ENCODE measurements around the gene ZCCHC14. TPM values are rescaled to one million over a fixed set of nuclear protein-coding genes. Genes with fewer than 3 reads are reported as not detected.
"Not testable (repeated sequence)": the region's sequence is repeated elsewhere in the genome, so short reads cannot be mapped to it uniquely, and the experiment has no call there.

Gene ZCCHC14
- total and polyA plus RNA-seq, 2 experiments from 2014 or later = 7.9 to 23.2 TPM

DNA sequence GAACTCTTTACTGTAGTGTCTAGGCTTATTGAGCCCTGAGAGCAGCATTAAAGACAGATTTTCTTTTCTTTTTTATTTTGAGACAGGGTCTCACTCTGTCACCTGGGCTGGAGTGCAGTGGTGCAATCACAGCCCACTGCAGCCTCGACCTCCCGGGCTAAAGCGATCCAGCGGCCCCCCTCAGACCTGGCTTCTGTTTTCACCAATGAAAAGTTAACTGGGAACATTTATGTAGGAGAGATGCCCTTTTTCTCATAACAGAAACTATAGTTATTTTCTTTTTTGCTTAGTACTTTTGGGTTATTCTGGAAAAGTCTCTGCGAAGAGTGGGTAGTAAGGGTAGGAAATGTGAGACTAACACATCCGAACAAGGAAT lies 99.2 kb downstream of the ZCCHC14 start:
- peaks cover 24% of the 10 kb centered on the region for H3K4me1 ChIP-seq (ENCODE audit: low read depth)
- TF ChIP-seq, protein P1, sequence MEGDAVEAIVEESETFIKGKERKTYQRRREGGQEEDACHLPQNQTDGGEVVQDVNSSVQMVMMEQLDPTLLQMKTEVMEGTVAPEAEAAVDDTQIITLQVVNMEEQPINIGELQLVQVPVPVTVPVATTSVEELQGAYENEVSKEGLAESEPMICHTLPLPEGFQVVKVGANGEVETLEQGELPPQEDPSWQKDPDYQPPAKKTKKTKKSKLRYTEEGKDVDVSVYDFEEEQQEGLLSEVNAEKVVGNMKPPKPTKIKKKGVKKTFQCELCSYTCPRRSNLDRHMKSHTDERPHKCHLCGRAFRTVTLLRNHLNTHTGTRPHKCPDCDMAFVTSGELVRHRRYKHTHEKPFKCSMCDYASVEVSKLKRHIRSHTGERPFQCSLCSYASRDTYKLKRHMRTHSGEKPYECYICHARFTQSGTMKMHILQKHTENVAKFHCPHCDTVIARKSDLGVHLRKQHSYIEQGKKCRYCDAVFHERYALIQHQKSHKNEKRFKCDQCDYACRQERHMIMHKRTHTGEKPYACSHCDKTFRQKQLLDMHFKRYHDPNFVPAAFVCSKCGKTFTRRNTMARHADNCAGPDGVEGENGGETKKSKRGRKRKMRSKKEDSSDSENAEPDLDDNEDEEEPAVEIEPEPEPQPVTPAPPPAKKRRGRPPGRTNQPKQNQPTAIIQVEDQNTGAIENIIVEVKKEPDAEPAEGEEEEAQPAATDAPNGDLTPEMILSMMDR (IDR thresholded peaks at IDR 0.05; ENCODE audit: low read depth, low read length) = no peak
- H3K27me3 ChIP-seq = no peaks in the 10 kb centered on the region
- no peak for DNase-seq (ENCODE audit: low read depth in 1 of 2, low spot score in 1 of 2)
- peak overlapping the region; percentile 74 for H3K4me3 ChIP-seq
- no peaks in the 10 kb centered on the region for H3K9me3 ChIP-seq (ENCODE audit: low read depth)
- peak overlapping the region; percentile 95 for H3K27ac ChIP-seq
- no peaks in the 10 kb centered on the region for H3K36me3 ChIP-seq

DNA sequence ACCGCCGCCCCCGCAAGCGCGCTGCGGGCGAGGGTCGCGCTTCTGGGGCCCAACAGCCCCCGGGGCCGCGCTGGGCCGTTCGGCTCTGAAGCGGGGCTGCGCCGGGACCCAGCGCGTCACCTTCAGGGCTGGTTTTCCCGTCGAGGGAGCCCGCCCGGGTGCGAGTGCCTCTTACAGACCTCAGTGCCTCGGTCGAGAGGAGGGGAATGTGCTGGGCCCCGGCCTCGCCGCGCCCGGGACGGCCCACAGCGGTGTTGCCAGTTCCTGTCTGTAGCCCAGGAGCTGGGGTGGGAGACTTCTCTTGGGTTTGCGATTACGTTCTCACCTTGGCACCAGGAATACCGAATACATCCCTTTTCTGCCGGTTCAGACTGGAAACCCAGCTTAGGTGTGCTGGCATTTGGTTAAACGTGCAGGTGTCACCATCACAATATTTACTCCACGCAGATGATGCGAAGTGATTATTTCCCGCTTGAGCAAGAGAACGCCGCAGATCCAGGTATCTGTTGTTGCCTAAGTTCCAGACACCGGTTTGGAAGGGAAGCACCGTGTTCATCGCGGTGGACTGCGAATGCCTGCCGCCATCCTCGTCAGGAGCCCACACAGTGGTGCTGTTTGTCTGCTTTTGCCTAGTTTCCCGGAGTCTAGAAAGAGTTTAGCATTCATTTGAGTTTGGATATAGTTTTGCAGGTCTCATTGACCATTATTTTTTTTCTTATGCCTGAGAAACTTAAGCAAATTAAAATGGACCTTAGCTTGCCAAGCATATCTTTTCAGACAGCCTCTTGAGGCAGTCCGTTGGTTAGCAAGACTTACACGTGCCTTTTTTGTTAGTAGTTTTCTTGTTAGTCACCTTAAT lies 99.8 kb downstream of the ZCCHC14 start:
- Histone ChIP-seq H3K4me1 (ENCODE audit: low read depth) (peaks cover 26% of the 10 kb centered on the region), H3K27ac (peak overlapping the region; percentile 95), H3K27me3 (no peaks in the 10 kb centered on the region), H3K36me3 (no peaks in the 10 kb centered on the region), H3K4me3 (peak overlapping the region; percentile 74), H3K9me3 (ENCODE audit: low read depth) (no peaks in the 10 kb centered on the region)
- TF ChIP-seq, protein P1 (IDR thresholded peaks at IDR 0.05; ENCODE audit: low read depth, low read length) = peak; percentile 35
- DNase-seq (ENCODE audit: low read depth in 1 of 2, low spot score in 1 of 2) = peak; percentile 48 to 65

DNA sequence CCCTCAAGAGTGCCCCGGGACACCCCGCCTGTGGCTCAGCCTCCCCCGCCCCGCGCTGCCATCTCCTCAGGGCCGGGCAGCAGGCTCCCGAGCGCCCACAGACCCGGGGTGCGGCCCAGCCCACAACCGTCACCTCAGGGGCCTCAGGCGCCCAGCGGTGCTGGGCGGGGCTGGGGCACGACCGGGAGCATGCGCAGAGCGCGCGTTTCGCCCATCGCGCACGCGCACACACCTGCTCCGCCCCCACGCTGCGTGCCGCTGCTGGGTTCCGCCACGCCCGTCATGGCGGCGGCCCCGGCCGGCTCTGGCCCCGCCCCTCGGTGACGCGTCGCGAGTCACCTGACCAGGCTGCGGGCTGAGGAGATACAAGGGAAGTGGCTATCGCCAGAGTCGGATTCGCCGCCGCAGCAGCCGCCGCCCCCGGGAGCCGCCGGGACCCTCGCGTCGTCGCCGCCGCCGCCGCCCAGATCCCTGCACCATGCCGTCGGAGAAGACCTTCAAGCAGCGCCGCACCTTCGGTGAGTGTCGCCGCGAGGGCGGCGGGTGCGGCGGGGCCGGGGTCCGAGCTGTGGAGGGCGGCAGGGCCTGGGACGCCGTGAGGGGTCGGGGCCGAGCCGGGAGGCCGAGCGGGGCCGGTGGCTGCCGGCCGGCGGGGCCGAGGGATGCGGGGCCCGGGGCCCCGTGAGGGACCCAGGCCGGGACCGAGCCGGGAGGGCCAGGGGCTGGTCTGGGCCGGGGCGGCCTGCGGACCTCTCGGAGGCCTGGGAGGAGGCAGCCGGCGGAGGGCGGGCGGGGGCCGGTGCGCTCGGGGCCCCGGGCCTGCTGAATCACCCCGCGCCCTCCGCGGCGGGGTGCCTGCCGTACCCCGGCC lies 100.6 kb downstream of the ZCCHC14 start, which contains the start of gene MAP1LC3B:
Gene MAP1LC3B (plus strand): TSS at position 387 of the 871 bp plus-strand sequence. CDS start 92 bp downstream, at position 479.
- Histone ChIP-seq H3K4me3 (peak within 1 kb of the TSS; percentile 74), H3K27ac (peak within 1 kb of the TSS; percentile 95), H3K36me3 (no peaks in the 10 kb centered on the region), H3K9me3 (ENCODE audit: low read depth) (no peaks in the 10 kb centered on the region), H3K27me3 (no peaks in the 10 kb centered on the region), H3K4me1 (ENCODE audit: low read depth) (peaks cover 31% of the 10 kb centered on the region)
- TF ChIP-seq, protein P1 (IDR thresholded peaks at IDR 0.05; ENCODE audit: low read depth, low read length) = no peak
- DNase-seq (ENCODE audit: low read depth in 1 of 2, low spot score in 1 of 2) = peak; percentile 97 to 98

DNA sequence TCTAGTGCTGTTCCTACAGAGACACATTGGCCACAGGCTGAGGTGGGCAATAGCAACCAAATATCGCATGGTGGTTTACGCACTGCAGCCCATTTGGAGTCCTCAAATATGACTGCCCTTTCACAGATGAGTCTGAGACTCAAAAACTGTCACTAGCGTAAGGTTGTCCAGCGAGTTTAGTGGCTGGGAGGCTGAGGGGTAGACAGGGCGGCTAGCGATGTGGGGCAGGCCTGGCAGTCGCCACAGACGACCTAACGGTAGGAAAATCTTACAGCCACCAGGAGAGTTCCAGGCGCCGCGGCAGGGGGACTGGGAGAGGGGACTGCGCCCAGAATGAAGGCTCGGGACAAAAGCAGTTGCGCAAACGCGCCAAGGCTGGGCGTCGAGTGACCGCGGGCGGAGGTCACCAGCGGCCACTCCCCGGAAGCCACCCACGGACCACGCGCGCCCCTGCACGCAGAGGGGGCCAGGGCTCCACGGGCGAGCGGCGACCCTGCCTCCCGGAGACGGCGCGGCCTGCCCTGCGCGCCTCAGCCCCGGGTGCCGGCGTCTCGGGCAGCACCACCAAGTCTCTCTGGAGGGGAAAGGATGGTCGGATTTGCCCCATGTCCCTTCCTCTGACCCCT lies 101.4 kb downstream of the ZCCHC14 start:
- Histone ChIP-seq H3K4me3 (peak overlapping the region; percentile 47), H3K27me3 (no peaks in the 10 kb centered on the region), H3K9me3 (ENCODE audit: low read depth) (no peaks in the 10 kb centered on the region), H3K36me3 (no peaks in the 10 kb centered on the region), H3K27ac (peak overlapping the region; percentile 95), H3K4me1 (ENCODE audit: low read depth) (peaks cover 31% of the 10 kb centered on the region)
- TF ChIP-seq, protein P1 (IDR thresholded peaks at IDR 0.05; ENCODE audit: low read depth, low read length) = no peak
- DNase-seq (ENCODE audit: low read depth in 1 of 2, low spot score in 1 of 2) = peak in 1 of 2 donors; percentile 56

DNA sequence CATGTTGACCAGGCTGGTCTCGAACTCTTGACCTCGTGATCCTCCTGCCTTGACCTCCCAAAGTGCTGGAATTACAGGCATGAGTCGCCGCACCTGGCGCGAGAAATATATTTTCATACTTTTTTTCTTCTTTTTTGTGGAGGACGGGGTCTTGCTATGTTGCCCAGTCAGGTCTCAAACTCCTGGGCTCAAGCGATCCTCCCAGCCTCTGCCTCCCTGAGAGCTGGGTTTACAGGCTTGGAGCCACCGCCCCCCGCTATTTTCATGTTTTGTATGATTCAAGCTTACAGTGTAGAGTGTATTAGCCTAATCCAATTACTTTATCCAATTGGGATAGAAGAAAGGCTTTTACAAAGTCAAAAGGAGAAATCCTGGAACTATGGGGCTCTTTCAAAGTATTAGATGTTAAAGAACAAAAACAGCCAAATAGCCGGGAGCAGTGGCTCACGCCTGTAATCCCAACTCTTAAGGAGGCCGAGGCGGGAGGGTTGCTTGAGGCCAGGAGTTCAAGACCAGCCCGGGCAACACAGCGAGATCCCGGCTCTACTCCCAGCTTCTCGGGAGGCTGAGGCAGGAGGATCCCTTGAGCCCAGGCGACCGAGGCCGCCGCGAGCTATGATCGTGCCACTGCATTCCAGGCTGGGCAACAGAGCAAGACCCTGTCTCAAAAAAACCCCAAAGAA lies 102.0 kb downstream of the ZCCHC14 start:
- Histone ChIP-seq H3K4me3 (no peak overlapping the region), H3K27ac (peak overlapping the region; percentile 95), H3K27me3 (no peaks in the 10 kb centered on the region), H3K9me3 (ENCODE audit: low read depth) (no peaks in the 10 kb centered on the region), H3K4me1 (ENCODE audit: low read depth) (peaks cover 31% of the 10 kb centered on the region), H3K36me3 (no peaks in the 10 kb centered on the region)
- TF ChIP-seq, protein P1 (IDR thresholded peaks at IDR 0.05; ENCODE audit: low read depth, low read length) = no peak
- no peak for DNase-seq (ENCODE audit: low read depth in 1 of 2, low spot score in 1 of 2)

DNA sequence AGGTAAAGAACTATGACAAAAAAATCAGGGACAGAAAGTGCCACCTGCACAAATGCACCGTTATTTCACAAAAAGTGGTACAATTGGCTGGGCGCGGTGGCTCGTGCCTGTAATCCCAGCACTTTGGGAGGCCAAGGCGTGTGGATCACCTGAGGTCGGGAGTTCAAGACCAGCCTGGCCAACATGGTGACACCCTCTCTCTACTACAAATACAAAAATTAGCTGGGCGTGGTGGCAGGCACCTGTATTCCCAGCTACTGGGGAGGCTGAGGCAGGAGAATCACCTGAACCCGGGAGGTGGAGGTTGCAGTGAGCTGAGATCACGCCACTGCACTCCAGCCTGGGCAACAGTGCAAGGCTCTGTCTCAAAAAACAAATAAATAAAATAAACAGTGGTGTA lies 102.9 kb downstream of the ZCCHC14 start:
- H3K27me3 ChIP-seq; H3K9me3 ChIP-seq (ENCODE audit: low read depth); H3K27ac ChIP-seq; H3K36me3 ChIP-seq; DNase-seq (ENCODE audit: low read depth in 1 of 2, low spot score in 1 of 2); H3K4me3 ChIP-seq: not testable (repeated sequence)
- peaks cover 26% of the 10 kb centered on the region for H3K4me1 ChIP-seq (ENCODE audit: low read depth)
